GM19463 (cell line): ENCODE measurements around the gene TBX21.

Source experiments
- ATAC-seq: cut with Tn5 transposase; IDR thresholded peaks from one replicate; pipeline ENCODE4 v1.9.1; 2021; ENCODE audit warnings: mild to moderate bottlenecking, moderate library complexity; ENCODE audit not compliant: unreplicated experiment

Gene TBX21

GRCh38 chr17:47697906-47698711 is 34.9 kb upstream of the TBX21 start:
- no peak for ATAC-seq

- no peak for ATAC-seq
Measured at GRCh38 chr17:47698749-47699535, 34.1 kb upstream of the TBX21 start.

GRCh38 chr17:47699536-47699840 is 33.5 kb upstream of the TBX21 start:
- ATAC-seq = no peak

GRCh38 chr17:47700471-47701449 is 32.3 kb upstream of the TBX21 start:
- ATAC-seq = no peak

- ATAC-seq = no peak
Measured at GRCh38 chr17:47701608-47702007, 31.4 kb upstream of the TBX21 start.

GRCh38 chr17:47702391-47702995 is 30.5 kb upstream of the TBX21 start:
- ATAC-seq = no peak

- no peak for ATAC-seq
Measured at GRCh38 chr17:47703191-47703591, 29.8 kb upstream of the TBX21 start.

GRCh38 chr17:47703671-47704070 is 29.4 kb upstream of the TBX21 start:
- no peak for ATAC-seq

GRCh38 chr17:47704116-47704515 is 28.9 kb upstream of the TBX21 start:
- ATAC-seq = no peak

GRCh38 chr17:47704736-47705135 is 28.3 kb upstream of the TBX21 start:
- ATAC-seq = no peak

GRCh38 chr17:47705536-47706530 is 27.2 kb upstream of the TBX21 start:
- no peak for ATAC-seq

GRCh38 chr17:47707056-47707804 is 25.8 kb upstream of the TBX21 start:
- ATAC-seq = no peak

GRCh38 chr17:47707884-47708283 is 25.2 kb upstream of the TBX21 start:
- no peak for ATAC-seq

- ATAC-seq = no peak
Measured at GRCh38 chr17:47708312-47708863, 24.6 kb upstream of the TBX21 start.

GRCh38 chr17:47708864-47709541 is 24.0 kb upstream of the TBX21 start:
- no peak for ATAC-seq

GRCh38 chr17:47709594-47709993 is 23.4 kb upstream of the TBX21 start:
- no peak for ATAC-seq

- no peak for ATAC-seq
Measured at GRCh38 chr17:47711366-47712099, 21.5 kb upstream of the TBX21 start.
